ENCODE data around the gene FHAD1. TPM values are rescaled to one million over a fixed set of nuclear protein-coding genes. Genes with fewer than 3 reads are reported as not detected.
"Not testable (repeated sequence)": the region's sequence is repeated elsewhere in the genome, so short reads cannot be mapped to it uniquely, and the experiment has no call there.

The FHAD1 gene
- polyA plus RNA-seq, 1 of the 3 experiments (the other 2 are of a cell fraction), result 0.48 TPM

- TF ChIP-seq USF1 (IDR thresholded peaks at IDR 0.05; ENCODE audit: borderline replicate concordance, low read depth) (no peak), SIN3A (IDR thresholded peaks at IDR 0.05; ENCODE audit: borderline replicate concordance, low read depth, low read length) (no peak), GABPA (IDR thresholded peaks at IDR 0.05; ENCODE audit: low read depth) (no peak)
Measured at GRCh38 chr1:15432324-15432723, 185.3 kb downstream of the FHAD1 start (continued).

- no peak overlapping the region for H2AFZ ChIP-seq (ENCODE audit: low read depth)
- 93% methylated on average over 8 of the region's 9 CpGs for WGBS (ENCODE audit: low lambda C conversion rate)
- H3K27me3 ChIP-seq (ENCODE audit: insufficient read depth), result no peaks in the 10 kb centered on the region
- no peaks in the 10 kb centered on the region for H3K9me3 ChIP-seq
- no peak overlapping the region for H3K27ac ChIP-seq (ENCODE audit: low read depth in 2 of 2, low read length in 1 of 2)
- peaks cover 3% of the 10 kb centered on the region for H3F3A ChIP-seq (replicated peaks; ENCODE audit: insufficient read depth)
- H3K4me2 ChIP-seq, result no peak overlapping the region
- no peak for TF ChIP-seq SIN3A (IDR thresholded peaks at IDR 0.05; ENCODE audit: borderline replicate concordance, low read depth, low read length)
- no peak for TF ChIP-seq TAF1 (IDR thresholded peaks at IDR 0.05; ENCODE audit: borderline replicate concordance, low read depth, low read length)
- TF ChIP-seq ZBTB33 (IDR thresholded peaks at IDR 0.05; ENCODE audit: borderline replicate concordance, low read depth), result no peak
- TF ChIP-seq RAD21 (IDR thresholded peaks at IDR 0.05; ENCODE audit: low read length), result no peak
- no peak for TF ChIP-seq RXRA (IDR thresholded peaks at IDR 0.05; ENCODE audit: borderline replicate concordance, low read depth)
- TF ChIP-seq NRF1 (IDR thresholded peaks at IDR 0.05; ENCODE audit: low read depth, low read length), result no peak
- no peak for TF ChIP-seq CTCF (IDR thresholded peaks at IDR 0.05)
- no peak for TF ChIP-seq EZH2phosphoT487 (IDR thresholded peaks at IDR 0.05; ENCODE audit: borderline replicate concordance, low read depth)
- no peak for TF ChIP-seq RFX5 (IDR thresholded peaks at IDR 0.05; ENCODE audit: low read length)
- no peak for TF ChIP-seq FOSL2 (IDR thresholded peaks at IDR 0.05; ENCODE audit: borderline replicate concordance, low read depth)
- no peak for TF ChIP-seq TCF12 (IDR thresholded peaks at IDR 0.05)
- TF ChIP-seq ELF1 (IDR thresholded peaks at IDR 0.05), result no peak
- no peak for TF ChIP-seq FOXJ3 (CRISPR knock-in tag; IDR thresholded peaks at IDR 0.05)
- TF ChIP-seq TEAD4 (IDR thresholded peaks at IDR 0.05; ENCODE audit: borderline replicate concordance, insufficient read depth), result no peak
- TF ChIP-seq MEF2A (IDR thresholded peaks at IDR 0.05; ENCODE audit: borderline replicate concordance, low read depth), result no peak
- TF ChIP-seq IRF3 (IDR thresholded peaks at IDR 0.05; ENCODE audit: low read depth, low read length), result no peak
- TF ChIP-seq GATA2 (CRISPR knock-in tag; IDR thresholded peaks at IDR 0.05), result no peak
- TF ChIP-seq MXI1 (IDR thresholded peaks at IDR 0.05; ENCODE audit: low read depth, low read length), result no peak
- TF ChIP-seq FOXM1 (IDR thresholded peaks at IDR 0.05; ENCODE audit: low read depth), result no peak
- no peak for TF ChIP-seq CHD2 (IDR thresholded peaks at IDR 0.05; ENCODE audit: low read length, partially characterized antibody)
- no peak overlapping the region for H3K4me3 ChIP-seq (ENCODE audit: low read depth in 2 of 2, low read length in 1 of 2)
- H4K20me1 ChIP-seq (ENCODE audit: insufficient read depth), result no peaks in the 10 kb centered on the region
- no peaks in the 10 kb centered on the region for H3K9me2 ChIP-seq
- POLR2A ChIA-PET, result no interaction called here
- peaks cover 0 to 7% of the 10 kb centered on the region in 2 experiments for H3K36me3 ChIP-seq (replicated peaks in 1 of 2; ENCODE audit: control insufficient read depth in 1 of 2, insufficient read depth in 2 of 2, low read length in 1 of 2)
- no peaks in the 10 kb centered on the region for H3K4me1 ChIP-seq (ENCODE audit: control insufficient read depth in 1 of 2, insufficient read depth in 2 of 2, low read depth in 1 of 2, low read length in 1 of 2)
- H3K9ac ChIP-seq, result no peak overlapping the region
- DNase-seq, result peak; percentile 16
- CTCF ChIA-PET, result interaction anchor here (4.4 to 4.6 kb wide), 3 partner anchors 22 to 129 kb away, joined by 26 to 35 read pairs (median 30); partner anchors contain the start of gene EFHD2
- H3K79me2 ChIP-seq (ENCODE audit: insufficient read depth), result no peaks in the 10 kb centered on the region
Measured at GRCh38 chr1:15433471-15433870, 186.4 kb downstream of the FHAD1 start.

- H2AFZ ChIP-seq (ENCODE audit: low read depth); H3K4me1 ChIP-seq (ENCODE audit: control insufficient read depth in 1 of 2, insufficient read depth in 2 of 2, low read depth in 1 of 2, low read length in 1 of 2); H3K9me2 ChIP-seq; H3K4me2 ChIP-seq; H3K4me3 ChIP-seq (ENCODE audit: low read depth in 2 of 2, low read length in 1 of 2); H3K36me3 ChIP-seq (replicated peaks in 1 of 2; ENCODE audit: control insufficient read depth in 1 of 2, insufficient read depth in 2 of 2, low read length in 1 of 2); H3K27me3 ChIP-seq (ENCODE audit: insufficient read depth); POLR2A ChIA-PET; H3K9ac ChIP-seq; H3K27ac ChIP-seq (ENCODE audit: low read depth in 2 of 2, low read length in 1 of 2); H4K20me1 ChIP-seq (ENCODE audit: insufficient read depth); DNase-seq; H3K9me3 ChIP-seq; H3F3A ChIP-seq (replicated peaks; ENCODE audit: insufficient read depth); H3K79me2 ChIP-seq (ENCODE audit: insufficient read depth): not testable (repeated sequence)
- 70% methylated on average over 7 of the region's 8 CpGs for WGBS (ENCODE audit: low lambda C conversion rate)
- CTCF ChIA-PET, result interaction anchor here (4.4 to 4.6 kb wide), 2 partner anchors 111 to 131 kb away, joined by 26 to 30 read pairs; no protein-coding TSS in a partner anchor
Measured at GRCh38 chr1:15434739-15435138, 187.7 kb downstream of the FHAD1 start.

Measured in SK-N-SH (cell line).